HFF-Myc (cell line): ENCODE results near the gene ASB7.

Experiments
- DNase-seq: peaks from one replicate; pipeline ENCODE4 v3.0.0-alpha.2; 2011; ENCODE audit warnings: low read depth; ENCODE audit errors: extremely low read depth
- H3K4me3 ChIP-seq: replicated peaks from 2 replicates; pipeline ENCODE4 v1.5.1; 2011; ENCODE audit warnings: low read depth, mild to moderate bottlenecking, control low read depth, low read length
- CTCF ChIP-seq: IDR thresholded peaks from 2 replicates; pipeline ENCODE4 v1.5.1; 2012; ENCODE audit warnings: mild to moderate bottlenecking, low read depth, low read length, control low read depth; ENCODE audit errors: missing control alignments

ASB7 gene

DNA sequence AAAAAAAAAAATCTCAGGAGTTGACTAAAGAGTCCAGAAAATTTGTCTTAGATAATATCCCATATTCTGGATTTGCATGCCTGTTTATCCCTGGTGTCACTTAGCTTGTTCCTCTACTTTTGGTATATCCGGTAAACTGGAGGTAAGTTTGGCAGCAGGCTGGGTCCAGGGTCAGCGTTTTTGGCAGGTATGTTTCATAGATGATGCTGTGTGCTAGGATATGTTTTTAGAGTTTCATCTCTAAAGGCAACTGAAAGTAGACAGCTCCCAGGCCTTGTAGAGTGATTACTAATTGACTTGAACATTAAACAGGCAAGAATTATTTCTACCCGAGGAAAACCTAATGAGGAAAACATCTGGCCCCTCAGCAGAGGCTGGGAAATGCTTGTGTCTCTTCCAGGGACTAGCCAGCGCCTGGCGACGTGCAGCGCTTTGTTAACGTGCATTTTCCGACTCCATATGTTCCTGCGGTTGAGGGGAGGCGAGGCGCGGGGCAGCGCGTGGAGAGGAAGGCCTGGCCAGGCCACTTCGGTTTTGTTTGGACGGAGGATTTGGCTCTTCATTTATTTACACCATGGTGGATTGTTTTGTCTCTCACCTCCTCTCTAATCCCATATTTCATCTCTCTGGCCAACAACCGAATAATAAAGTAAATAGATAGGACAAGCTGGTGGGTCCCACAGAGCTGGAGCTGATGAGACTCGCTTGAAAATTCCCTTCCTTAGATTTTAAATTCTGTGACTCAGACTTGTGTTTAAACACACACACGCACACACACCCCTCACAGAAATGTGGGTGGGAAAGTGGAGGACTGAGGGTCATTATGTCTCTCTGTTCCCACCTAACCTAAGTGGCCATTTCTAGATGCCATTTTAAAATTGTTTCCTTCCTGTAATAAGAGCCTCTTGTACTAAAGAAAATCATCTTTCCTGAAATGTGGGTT lies 65.3 kb downstream of the ASB7 start:
- DNase-seq = no peak
- TF ChIP-seq CTCF = no peak

DNA sequence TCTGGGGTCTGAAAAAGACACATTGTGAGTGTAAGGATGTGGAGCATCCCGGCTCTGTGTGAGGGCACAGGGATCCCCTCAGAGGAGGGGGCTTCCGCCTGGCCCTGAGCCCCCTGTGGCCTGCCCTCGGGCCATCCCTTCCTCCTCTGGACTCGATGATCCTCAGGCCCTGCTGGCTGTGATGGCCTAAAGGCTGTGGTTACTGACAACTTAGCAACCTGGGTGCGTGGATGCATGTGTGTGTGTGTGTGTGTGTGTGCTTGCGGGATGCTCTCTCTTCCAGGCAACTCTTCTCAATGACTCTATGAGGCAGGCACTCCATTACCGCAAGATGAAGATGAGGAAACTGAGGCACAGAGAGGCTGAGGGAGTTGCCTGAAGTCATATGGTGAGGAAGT lies 66.0 kb downstream of the ASB7 start:
- no peak overlapping the region for H3K4me3 ChIP-seq
- DNase-seq = no peak
- no peak for TF ChIP-seq CTCF

More for the DNA sequence above, 65.3 kb downstream of the ASB7 start:
- no peak overlapping the region for H3K4me3 ChIP-seq

DNA sequence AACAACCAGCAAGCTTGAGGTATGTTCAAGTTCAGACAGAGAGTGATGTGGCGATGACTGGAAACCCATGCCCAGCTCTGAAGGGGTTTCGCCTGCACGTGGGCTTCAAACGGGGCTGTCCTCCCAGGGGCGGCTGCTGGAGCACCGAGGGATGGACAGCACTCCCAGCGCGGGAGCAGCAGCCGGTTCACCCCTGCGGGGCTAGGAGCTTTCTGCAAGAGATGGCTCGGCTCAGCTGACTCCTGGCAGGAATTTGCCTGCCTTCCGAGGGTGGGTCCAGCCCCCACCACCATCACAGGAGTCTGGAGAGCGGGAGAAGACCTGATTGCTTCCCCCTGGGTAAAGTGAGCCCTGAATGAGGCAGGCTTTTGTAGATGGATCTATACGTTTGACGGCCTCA lies 66.9 kb downstream of the ASB7 start:
- H3K4me3 ChIP-seq = no peak overlapping the region
- no peak for TF ChIP-seq CTCF

DNA sequence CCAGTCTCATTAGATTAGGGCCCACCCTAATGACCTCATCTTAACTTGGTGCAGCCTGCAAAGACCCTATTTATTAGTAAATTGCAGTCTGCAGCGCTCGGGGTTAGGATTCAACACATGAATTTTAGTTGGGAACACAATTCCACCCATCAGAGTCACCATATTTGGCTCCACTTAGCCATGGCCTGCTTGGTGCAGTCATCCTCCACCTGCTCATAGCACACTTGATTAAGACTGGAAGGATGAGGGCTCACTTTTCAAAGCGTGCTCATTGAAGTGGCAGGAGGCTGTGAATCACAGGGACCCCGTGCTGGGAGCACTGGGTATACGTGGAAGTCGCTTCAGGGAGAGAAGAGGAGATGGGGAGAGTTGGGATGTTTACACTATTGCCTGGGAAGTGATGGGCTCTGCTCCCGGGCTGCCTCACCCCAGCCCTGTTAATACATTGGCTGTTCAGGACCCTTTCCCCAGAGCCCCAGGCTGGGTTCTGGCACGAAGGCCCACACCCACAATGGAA lies 68.2 kb downstream of the ASB7 start:
- no peak for DNase-seq
- no peak overlapping the region for H3K4me3 ChIP-seq
- no peak for TF ChIP-seq CTCF

More for the DNA sequence above, 66.9 kb downstream of the ASB7 start:
- DNase-seq = no peak

GRCh38 chr15:100671124-100671680 lies 68.8 kb downstream of the ASB7 start:
- TF ChIP-seq CTCF = no peak
- DNase-seq = no peak
- no peak overlapping the region for H3K4me3 ChIP-seq

- no peak for DNase-seq
- TF ChIP-seq CTCF = peak; percentile 77
Measured at GRCh38 chr15:100671858-100672543, 69.6 kb downstream of the ASB7 start.

More at GRCh38 chr15:100671858-100672543, 69.6 kb downstream of the ASB7 start:
- no peak overlapping the region for H3K4me3 ChIP-seq
